ENCODE measurements around the gene AP2B1.

Gene AP2B1

DNA sequence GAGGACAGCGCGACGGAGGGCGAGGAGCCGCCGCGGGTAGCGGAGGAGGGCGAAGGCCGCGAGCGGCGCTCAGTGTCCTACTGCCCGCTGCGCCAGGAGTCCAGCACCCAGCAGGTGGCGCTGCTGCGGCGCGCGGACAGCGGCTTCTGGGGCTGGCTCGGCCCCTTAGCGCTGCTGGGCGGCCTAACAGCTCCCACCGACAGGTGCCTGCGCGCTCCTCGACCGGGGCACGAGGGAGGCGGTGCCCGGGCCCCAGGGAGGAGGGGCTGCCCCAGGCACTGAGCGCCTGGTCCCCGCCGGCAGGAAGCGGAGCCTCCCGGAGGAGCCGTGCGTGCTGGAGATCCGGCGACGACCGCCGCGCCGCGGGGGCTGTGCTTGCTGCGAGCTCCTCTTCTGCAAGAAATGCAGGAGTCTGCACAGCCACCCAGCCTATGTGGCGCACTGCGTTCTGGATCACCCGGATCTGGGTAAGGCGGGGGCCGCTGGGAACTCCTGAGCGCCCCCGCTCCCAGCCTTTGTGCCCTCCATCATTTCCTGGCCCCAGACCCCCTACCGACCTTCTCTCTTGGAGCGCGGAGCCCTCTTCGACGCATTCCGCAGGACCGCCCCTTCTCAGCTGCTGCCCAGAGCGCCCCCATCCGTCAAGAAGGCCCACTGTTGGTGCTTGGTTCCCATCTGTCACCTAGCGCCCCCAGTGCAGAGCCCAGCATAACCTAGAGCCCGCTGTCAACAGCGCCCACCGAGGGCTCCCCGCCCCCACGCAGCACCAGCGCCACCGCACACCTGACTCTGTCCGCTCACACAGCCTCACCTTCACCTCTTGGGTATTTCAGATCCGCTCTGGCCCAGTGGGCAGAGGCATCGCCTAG lies 177.2 kb downstream of the AP2B1 start (continued):
- no peak for TF ChIP-seq ZNF664 (tag by site-specific recombination; IDR thresholded peaks at IDR 0.05)
- TF ChIP-seq, protein P1, sequence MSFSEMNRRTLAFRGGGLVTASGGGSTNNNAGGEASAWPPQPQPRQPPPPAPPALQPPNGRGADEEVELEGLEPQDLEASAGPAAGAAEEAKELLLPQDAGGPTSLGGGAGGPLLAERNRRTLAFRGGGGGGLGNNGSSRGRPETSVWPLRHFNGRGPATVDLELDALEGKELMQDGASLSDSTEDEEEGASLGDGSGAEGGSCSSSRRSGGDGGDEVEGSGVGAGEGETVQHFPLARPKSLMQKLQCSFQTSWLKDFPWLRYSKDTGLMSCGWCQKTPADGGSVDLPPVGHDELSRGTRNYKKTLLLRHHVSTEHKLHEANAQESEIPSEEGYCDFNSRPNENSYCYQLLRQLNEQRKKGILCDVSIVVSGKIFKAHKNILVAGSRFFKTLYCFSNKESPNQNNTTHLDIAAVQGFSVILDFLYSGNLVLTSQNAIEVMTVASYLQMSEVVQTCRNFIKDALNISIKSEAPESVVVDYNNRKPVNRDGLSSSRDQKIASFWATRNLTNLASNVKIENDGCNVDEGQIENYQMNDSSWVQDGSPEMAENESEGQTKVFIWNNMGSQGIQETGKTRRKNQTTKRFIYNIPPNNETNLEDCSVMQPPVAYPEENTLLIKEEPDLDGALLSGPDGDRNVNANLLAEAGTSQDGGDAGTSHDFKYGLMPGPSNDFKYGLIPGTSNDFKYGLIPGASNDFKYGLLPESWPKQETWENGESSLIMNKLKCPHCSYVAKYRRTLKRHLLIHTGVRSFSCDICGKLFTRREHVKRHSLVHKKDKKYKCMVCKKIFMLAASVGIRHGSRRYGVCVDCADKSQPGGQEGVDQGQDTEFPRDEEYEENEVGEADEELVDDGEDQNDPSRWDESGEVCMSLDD (tag by site-specific recombination; IDR thresholded peaks at IDR 0.05) = peak; percentile 76; the same call in 1 of the 2 replicates
- peak; percentile 67 for TF ChIP-seq KLF16 (tag by site-specific recombination; IDR thresholded peaks at IDR 0.05)
- no peak for TF ChIP-seq ZNF792 (tag by site-specific recombination; IDR thresholded peaks at IDR 0.05)
- peak; percentile 43; the same call in 1 of the 2 replicates for TF ChIP-seq SCRT1 (tag by site-specific recombination; IDR thresholded peaks at IDR 0.05; ENCODE audit: borderline replicate concordance)
- TF ChIP-seq ZNF24 (tag by site-specific recombination; IDR thresholded peaks at IDR 0.05) = no peak; the same call in 1 of the 2 replicates
- TF ChIP-seq MZF1 (tag by site-specific recombination; IDR thresholded peaks at IDR 0.05; ENCODE audit: borderline replicate concordance) = no peak
- TF ChIP-seq ZNF747 (tag by site-specific recombination; IDR thresholded peaks at IDR 0.05) = no peak
- no peak for TF ChIP-seq ZNF248 (tag by site-specific recombination; IDR thresholded peaks at IDR 0.05)
- TF ChIP-seq ZNF426 (tag by site-specific recombination; IDR thresholded peaks at IDR 0.05) = no peak; the same call in 1 of the 2 replicates
- no peak; the same call in 1 of the 2 replicates for TF ChIP-seq KLF9 (tag by site-specific recombination; IDR thresholded peaks at IDR 0.05; ENCODE audit: low read depth)
- TF ChIP-seq, protein P2, sequence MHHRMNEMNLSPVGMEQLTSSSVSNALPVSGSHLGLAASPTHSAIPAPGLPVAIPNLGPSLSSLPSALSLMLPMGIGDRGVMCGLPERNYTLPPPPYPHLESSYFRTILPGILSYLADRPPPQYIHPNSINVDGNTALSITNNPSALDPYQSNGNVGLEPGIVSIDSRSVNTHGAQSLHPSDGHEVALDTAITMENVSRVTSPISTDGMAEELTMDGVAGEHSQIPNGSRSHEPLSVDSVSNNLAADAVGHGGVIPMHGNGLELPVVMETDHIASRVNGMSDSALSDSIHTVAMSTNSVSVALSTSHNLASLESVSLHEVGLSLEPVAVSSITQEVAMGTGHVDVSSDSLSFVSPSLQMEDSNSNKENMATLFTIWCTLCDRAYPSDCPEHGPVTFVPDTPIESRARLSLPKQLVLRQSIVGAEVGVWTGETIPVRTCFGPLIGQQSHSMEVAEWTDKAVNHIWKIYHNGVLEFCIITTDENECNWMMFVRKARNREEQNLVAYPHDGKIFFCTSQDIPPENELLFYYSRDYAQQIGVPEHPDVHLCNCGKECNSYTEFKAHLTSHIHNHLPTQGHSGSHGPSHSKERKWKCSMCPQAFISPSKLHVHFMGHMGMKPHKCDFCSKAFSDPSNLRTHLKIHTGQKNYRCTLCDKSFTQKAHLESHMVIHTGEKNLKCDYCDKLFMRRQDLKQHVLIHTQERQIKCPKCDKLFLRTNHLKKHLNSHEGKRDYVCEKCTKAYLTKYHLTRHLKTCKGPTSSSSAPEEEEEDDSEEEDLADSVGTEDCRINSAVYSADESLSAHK (tag by site-specific recombination; IDR thresholded peaks at IDR 0.05) = no peak
- TF ChIP-seq ZNF175 (tag by site-specific recombination; IDR thresholded peaks at IDR 0.05) = no peak
- TF ChIP-seq ZNF350 (tag by site-specific recombination; IDR thresholded peaks at IDR 0.05) = no peak
- no peak for TF ChIP-seq ZNF132 (tag by site-specific recombination; IDR thresholded peaks at IDR 0.05; ENCODE audit: borderline replicate concordance)
- TF ChIP-seq, protein P3, sequence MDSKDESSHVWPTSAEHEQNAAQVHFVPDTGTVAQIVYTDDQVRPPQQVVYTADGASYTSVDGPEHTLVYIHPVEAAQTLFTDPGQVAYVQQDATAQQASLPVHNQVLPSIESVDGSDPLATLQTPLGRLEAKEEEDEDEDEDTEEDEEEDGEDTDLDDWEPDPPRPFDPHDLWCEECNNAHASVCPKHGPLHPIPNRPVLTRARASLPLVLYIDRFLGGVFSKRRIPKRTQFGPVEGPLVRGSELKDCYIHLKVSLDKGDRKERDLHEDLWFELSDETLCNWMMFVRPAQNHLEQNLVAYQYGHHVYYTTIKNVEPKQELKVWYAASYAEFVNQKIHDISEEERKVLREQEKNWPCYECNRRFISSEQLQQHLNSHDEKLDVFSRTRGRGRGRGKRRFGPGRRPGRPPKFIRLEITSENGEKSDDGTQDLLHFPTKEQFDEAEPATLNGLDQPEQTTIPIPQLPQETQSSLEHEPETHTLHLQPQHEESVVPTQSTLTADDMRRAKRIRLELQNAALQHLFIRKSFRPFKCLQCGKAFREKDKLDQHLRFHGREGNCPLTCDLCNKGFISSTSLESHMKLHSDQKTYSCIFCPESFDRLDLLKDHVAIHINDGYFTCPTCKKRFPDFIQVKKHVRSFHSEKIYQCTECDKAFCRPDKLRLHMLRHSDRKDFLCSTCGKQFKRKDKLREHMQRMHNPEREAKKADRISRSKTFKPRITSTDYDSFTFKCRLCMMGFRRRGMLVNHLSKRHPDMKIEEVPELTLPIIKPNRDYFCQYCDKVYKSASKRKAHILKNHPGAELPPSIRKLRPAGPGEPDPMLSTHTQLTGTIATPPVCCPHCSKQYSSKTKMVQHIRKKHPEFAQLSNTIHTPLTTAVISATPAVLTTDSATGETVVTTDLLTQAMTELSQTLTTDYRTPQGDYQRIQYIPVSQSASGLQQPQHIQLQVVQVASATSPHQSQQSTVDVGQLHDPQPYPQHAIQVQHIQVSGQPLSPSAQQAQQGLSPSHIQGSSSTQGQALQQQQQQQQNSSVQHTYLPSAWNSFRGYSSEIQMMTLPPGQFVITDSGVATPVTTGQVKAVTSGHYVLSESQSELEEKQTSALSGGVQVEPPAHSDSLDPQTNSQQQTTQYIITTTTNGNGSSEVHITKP (tag by site-specific recombination; IDR thresholded peaks at IDR 0.05) = peak; percentile 68
- TF ChIP-seq ZNF488 (tag by site-specific recombination; IDR thresholded peaks at IDR 0.05) = no peak
- 0 out of 2 replicates have a peak, but pooled peaks have one; percentile 58 for TF ChIP-seq ZFP37 (tag by site-specific recombination; IDR thresholded peaks at IDR 0.05)
- peak; percentile 41; the same call in 1 of the 2 replicates for TF ChIP-seq KLF1 (tag by site-specific recombination; IDR thresholded peaks at IDR 0.05)
- peak; percentile 44; the same call in 1 of the 2 replicates for TF ChIP-seq ZNF324 (tag by site-specific recombination; IDR thresholded peaks at IDR 0.05)
- no peak for TF ChIP-seq ZNF354C (tag by site-specific recombination; IDR thresholded peaks at IDR 0.05; ENCODE audit: borderline replicate concordance, low read depth)
- no peak for TF ChIP-seq ZNF10 (tag by site-specific recombination; IDR thresholded peaks at IDR 0.05)
- peak; percentile 87 for TF ChIP-seq IKZF3 (tag by site-specific recombination; IDR thresholded peaks at IDR 0.05)
- TF ChIP-seq ZNF169 (tag by site-specific recombination; IDR thresholded peaks at IDR 0.05) = no peak
- no peak for TF ChIP-seq AEBP2 (tag by site-specific recombination; IDR thresholded peaks at IDR 0.05; ENCODE audit: borderline replicate concordance)
- peak; percentile 86 for TF ChIP-seq ZNF76 (tag by site-specific recombination; IDR thresholded peaks at IDR 0.05; ENCODE audit: borderline replicate concordance, low read depth)
- TF ChIP-seq ZNF391 (tag by site-specific recombination; IDR thresholded peaks at IDR 0.05; ENCODE audit: borderline replicate concordance, low read depth) = no peak; the same call in 1 of the 2 replicates
- no peak for TF ChIP-seq MYNN (tag by site-specific recombination; IDR thresholded peaks at IDR 0.05; ENCODE audit: borderline replicate concordance)
